ENCODE results near the gene ASPHD2. TPM values are rescaled to one million over a fixed set of nuclear protein-coding genes. Genes with fewer than 3 reads are reported as not detected.

The ASPHD2 gene
- total RNA-seq, 4 donors from 2014 or later = 0.20 to 1.2 (median 0.54) TPM

GRCh38 chr22:26494506-26494905, 65.4 kb downstream of the ASPHD2 start:
- Histone ChIP-seq H3K9me3 (no peaks in the 10 kb centered on the region), H3K27ac (no peak overlapping the region), H3K27me3 (no peaks in the 10 kb centered on the region), H3K36me3 (peaks cover 5 to 100% (median 53%) of the 10 kb centered on the region in 3 donors), H3K4me3 (no peak overlapping the region), H3K4me1 (no peaks in the 10 kb centered on the region)
- TF ChIP-seq POLR2A (IDR thresholded peaks at IDR 0.05) = no peak
- TF ChIP-seq, protein P1, sequence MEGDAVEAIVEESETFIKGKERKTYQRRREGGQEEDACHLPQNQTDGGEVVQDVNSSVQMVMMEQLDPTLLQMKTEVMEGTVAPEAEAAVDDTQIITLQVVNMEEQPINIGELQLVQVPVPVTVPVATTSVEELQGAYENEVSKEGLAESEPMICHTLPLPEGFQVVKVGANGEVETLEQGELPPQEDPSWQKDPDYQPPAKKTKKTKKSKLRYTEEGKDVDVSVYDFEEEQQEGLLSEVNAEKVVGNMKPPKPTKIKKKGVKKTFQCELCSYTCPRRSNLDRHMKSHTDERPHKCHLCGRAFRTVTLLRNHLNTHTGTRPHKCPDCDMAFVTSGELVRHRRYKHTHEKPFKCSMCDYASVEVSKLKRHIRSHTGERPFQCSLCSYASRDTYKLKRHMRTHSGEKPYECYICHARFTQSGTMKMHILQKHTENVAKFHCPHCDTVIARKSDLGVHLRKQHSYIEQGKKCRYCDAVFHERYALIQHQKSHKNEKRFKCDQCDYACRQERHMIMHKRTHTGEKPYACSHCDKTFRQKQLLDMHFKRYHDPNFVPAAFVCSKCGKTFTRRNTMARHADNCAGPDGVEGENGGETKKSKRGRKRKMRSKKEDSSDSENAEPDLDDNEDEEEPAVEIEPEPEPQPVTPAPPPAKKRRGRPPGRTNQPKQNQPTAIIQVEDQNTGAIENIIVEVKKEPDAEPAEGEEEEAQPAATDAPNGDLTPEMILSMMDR (IDR thresholded peaks at IDR 0.05) = no peak
- no peak for TF ChIP-seq EP300 (IDR thresholded peaks at IDR 0.05)
- DNase-seq (ENCODE audit: low spot score in 2 of 2) = no peak

Small RNA genes lying within 50 kb of the gene (small RNA-seq; reads per million reads assigned to genes)
- not detected for gene RNA5SP495

Other genes with a start within 250 kb of the ASPHD2 start
- 10 to 100 TPM; 32.7 to 62.3 (median 46.0) TPM for gene HPS4, start 54.5 kb downstream of the ASPHD2 start, total RNA-seq
- 10 to 100 TPM in 2 of 4 donors, 1 to 10 TPM in 2; 9.0 to 17.7 (median 10.4) TPM for gene SRRD, start 54.6 kb downstream of the ASPHD2 start, total RNA-seq
- 10 to 100 TPM; 15.5 to 23.9 (median 19.3) TPM for gene TFIP11, start 83.2 kb downstream of the ASPHD2 start, total RNA-seq
- 10 to 100 TPM; 39.1 to 83.4 (median 60.6) TPM for gene TPST2, start 160.9 kb downstream of the ASPHD2 start, total RNA-seq
- 1 to 10 TPM in 3 of 4 donors, under 1 TPM in 1; 0.84 to 4.8 (median 1.8) TPM for gene CRYBB1, start 188.8 kb downstream of the ASPHD2 start, total RNA-seq
- not detected for gene CRYBA4, start 192.7 kb downstream of the ASPHD2 start, total RNA-seq
- gene MIAT, start 228.3 kb downstream of the ASPHD2 start, total RNA-seq = 1 to 10 TPM in 1 of 4 donors, under 1 TPM in 3; 0.42 to 1.5 (median 0.62) TPM

Data from tibial nerve (tissue), 4 donors.